ENCODE measurements around the gene ARHGAP24. TPM values are rescaled to one million over a fixed set of nuclear protein-coding genes. Genes with fewer than 3 reads are reported as not detected.

Gene ARHGAP24
- total and polyA plus RNA-seq, 9 donors, result 6.6 to 16.7 (median 10.0) TPM

DNA sequence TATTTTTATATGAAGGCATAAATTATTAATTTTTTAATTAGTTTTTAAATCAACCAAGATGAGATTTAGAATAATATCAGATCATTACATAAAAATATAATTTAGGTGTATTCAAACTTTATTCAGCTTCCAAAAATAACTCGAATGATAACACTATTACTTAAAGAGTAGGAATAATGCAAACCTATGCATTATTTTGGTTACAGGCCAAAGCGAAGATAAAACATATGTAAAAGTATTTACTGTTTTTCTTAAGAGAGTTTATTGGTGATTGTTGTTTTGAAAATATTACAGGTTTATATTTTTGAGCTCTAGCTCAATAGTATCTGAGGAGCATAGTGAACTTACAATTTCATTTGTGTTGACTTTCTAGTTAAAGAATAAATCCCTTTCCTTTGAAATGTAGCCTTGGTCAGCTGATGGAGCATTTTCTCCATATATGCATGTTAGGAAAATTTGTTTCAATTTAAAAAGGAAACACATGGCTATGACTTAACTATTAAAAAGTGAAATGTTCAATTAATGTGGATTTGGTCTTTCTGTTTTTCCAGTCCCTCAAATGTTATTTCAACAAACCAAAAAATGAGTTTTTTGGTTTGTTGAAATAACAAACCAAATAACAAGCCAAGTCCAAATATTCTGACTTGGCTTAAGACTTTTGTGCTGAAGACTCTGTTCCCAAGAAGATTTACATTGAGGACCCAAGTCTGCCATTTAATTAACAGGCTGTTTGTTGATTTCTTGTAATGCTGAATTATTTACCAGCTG, 346.9 kb downstream of the ARHGAP24 start:
- no peak overlapping the region for H3K27ac ChIP-seq
- WGBS, 3 donors, result 91 to 98% (median 96%) methylated on average over 2 of the region's 2 CpGs
- DNase-seq, result no peak
- no peaks in the 10 kb centered on the region for H3K27me3 ChIP-seq
- no peaks in the 10 kb centered on the region for H3K36me3 ChIP-seq
- no peaks in the 10 kb centered on the region for H3K9me3 ChIP-seq
- no peak overlapping the region for H3K4me3 ChIP-seq
- intact Hi-C loops (cut with DNase I), result no loop called here
- TF ChIP-seq, protein P1, sequence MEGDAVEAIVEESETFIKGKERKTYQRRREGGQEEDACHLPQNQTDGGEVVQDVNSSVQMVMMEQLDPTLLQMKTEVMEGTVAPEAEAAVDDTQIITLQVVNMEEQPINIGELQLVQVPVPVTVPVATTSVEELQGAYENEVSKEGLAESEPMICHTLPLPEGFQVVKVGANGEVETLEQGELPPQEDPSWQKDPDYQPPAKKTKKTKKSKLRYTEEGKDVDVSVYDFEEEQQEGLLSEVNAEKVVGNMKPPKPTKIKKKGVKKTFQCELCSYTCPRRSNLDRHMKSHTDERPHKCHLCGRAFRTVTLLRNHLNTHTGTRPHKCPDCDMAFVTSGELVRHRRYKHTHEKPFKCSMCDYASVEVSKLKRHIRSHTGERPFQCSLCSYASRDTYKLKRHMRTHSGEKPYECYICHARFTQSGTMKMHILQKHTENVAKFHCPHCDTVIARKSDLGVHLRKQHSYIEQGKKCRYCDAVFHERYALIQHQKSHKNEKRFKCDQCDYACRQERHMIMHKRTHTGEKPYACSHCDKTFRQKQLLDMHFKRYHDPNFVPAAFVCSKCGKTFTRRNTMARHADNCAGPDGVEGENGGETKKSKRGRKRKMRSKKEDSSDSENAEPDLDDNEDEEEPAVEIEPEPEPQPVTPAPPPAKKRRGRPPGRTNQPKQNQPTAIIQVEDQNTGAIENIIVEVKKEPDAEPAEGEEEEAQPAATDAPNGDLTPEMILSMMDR (IDR thresholded peaks at IDR 0.05), result no peak
- TF ChIP-seq POLR2A (IDR thresholded peaks at IDR 0.05), result no peak
- no peak for TF ChIP-seq EP300 (IDR thresholded peaks at IDR 0.05)
- H3K4me1 ChIP-seq (ENCODE audit: insufficient read depth), result peaks cover 3% of the 10 kb centered on the region

DNA sequence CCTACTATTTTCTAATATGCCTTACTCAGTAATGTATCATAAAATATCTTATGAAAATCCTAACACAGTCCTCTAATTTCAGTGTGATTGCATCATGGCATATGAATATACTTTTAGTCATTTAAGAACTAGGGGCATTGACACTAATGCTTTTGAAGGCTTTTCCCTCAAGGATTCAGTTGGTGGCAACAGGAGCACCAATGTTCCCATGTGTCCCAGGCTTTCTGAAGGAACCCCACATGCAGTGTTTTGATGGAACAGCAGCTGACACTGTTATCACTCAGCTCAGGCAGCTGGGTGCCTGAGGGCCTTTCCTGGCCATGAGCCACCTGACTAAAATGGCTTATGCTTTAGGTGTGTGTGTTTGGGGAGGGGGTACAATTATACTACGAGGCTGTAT, 348.3 kb downstream of the ARHGAP24 start:
- intact Hi-C loops (cut with DNase I), result no loop called here
- Histone ChIP-seq H3K4me1 (ENCODE audit: insufficient read depth) (peaks cover 7% of the 10 kb centered on the region), H3K36me3 (no peaks in the 10 kb centered on the region), H3K27me3 (no peaks in the 10 kb centered on the region), H3K4me3 (no peak overlapping the region), H3K27ac (no peak overlapping the region), H3K9me3 (no peaks in the 10 kb centered on the region)
- TF ChIP-seq, protein P1 (IDR thresholded peaks at IDR 0.05), result no peak
- no peak for TF ChIP-seq POLR2A (IDR thresholded peaks at IDR 0.05)
- no peak for DNase-seq
- WGBS, 3 donors, result 0 to 53% (median 27%) methylated on average over 1 of the region's 1 CpG

DNA sequence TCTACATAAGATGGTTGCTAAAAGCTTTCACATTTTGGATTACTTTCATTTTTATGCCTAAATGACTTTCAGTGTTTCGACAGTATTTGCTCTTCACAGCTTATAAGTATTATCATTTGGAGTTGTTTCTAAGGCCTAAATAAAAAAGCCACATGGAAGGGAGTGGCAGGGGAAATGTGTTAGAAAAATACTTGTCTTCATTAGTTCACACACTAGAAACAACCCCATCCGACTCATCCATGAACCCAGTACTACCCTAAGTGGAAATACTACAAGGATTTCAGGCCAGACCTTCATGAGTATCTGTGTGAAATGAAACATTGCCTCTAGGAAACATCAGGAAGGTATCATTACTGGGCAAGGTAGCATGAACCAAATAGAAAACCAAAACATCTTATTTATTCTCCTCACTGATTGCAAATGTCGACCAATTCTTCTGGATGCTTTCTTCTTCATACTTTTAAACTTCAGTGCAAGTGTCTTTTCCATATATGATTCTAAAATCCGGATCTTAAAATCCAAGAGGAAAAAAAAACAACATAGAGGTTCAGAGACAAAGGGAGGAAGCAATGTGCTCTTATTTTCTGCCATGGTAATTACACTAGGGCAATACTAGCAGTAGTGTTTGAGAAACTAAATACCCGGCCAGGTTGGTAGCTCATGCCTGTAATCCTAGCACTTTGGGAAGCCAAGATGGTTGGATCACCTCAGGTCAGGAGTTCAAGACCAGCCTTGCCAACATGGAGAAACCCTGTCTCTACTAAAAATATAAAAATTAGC, 349.4 kb downstream of the ARHGAP24 start:
- intact Hi-C loops (cut with DNase I), result no loop called here
- Histone ChIP-seq H3K4me1 (ENCODE audit: insufficient read depth) (peaks cover 7% of the 10 kb centered on the region), H3K9me3 (no peaks in the 10 kb centered on the region), H3K36me3 (no peaks in the 10 kb centered on the region), H3K4me3 (no peak overlapping the region), H3K27me3 (no peaks in the 10 kb centered on the region), H3K27ac (no peak overlapping the region)
- TF ChIP-seq POLR2A (IDR thresholded peaks at IDR 0.05), result no peak
- WGBS, 3 donors, result 87 to 93% (median 90%) methylated on average over 5 of the region's 5 CpGs
- no peak for DNase-seq

GRCh38 chr4:85826060-85826678, 351.2 kb downstream of the ARHGAP24 start:
- Histone ChIP-seq H3K4me3 (no peak overlapping the region), H3K9me3 (no peaks in the 10 kb centered on the region), H3K27me3 (no peaks in the 10 kb centered on the region), H3K36me3 (no peaks in the 10 kb centered on the region), H3K4me1 (ENCODE audit: insufficient read depth) (peaks cover 7% of the 10 kb centered on the region), H3K27ac (no peak overlapping the region)
- TF ChIP-seq, protein P1 (IDR thresholded peaks at IDR 0.05), result no peak
- TF ChIP-seq EP300 (IDR thresholded peaks at IDR 0.05), result no peak
- no peak for TF ChIP-seq POLR2A (IDR thresholded peaks at IDR 0.05)
- no peak for DNase-seq
- 36 to 43% (median 42%) methylated on average over 7 of the region's 7 CpGs for WGBS, 3 donors
- intact Hi-C loops (cut with DNase I), result no loop called here

All from ovary (tissue), 9 donors.